ENCODE results near the gene VASH1. TPM values are rescaled to one million over a fixed set of nuclear protein-coding genes. Genes with fewer than 3 reads are reported as not detected.

The VASH1 gene
- total RNA-seq, 1 experiment from 2014 or later: 1.4 TPM

DNA sequence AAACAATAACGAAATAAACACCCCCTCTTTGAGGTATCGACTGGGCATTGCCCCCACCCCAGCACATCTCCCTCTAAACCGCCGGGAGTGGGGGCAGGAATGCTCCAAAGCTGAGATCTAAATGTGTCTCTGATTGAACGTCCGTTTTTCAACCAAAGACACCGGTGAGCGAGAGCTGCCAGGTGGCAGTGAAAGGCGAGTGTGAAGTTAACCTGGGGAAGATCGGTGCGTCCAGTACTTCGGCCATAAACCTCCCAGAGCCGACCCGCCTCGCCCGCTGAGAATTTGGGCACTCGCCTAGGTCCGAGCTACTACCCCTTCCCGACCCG, 50.8 kb downstream of the VASH1 start:
- Mint-ChIP-seq H3K36me3 (ENCODE audit: insufficient read depth, unreplicated experiment) (peaks cover 27% of the 10 kb centered on the region), H3K4me1 (ENCODE audit: low read depth, unreplicated experiment) (peaks cover 11% of the 10 kb centered on the region), H3K27me3 (ENCODE audit: unreplicated experiment) (no peaks in the 10 kb centered on the region), H3K27ac (ENCODE audit: unreplicated experiment) (peak overlapping the region; percentile 88), H3K4me3 (ENCODE audit: low read depth, unreplicated experiment) (peak overlapping the region; percentile 93), H3K9me3 (ENCODE audit: low read depth, unreplicated experiment) (no peaks in the 10 kb centered on the region)
- CTCF ChIA-PET: interaction anchor here (1.0 to 1.7 kb wide), 4 partner anchors 18 to 286 kb away, joined by 3 to 7 read pairs (median 4); partner anchors contain the start of gene CIPC
- intact Hi-C loops (cut with micrococcal nuclease; ENCODE audit: unreplicated experiment): no loop called here
- BruUV-seq (replicated peaks): TSS peak; percentile 35
- no peak for DNase-seq
- no peak for TF ChIP-seq CTCF (IDR thresholded peaks at IDR 0.05; ENCODE audit: unreplicated experiment)

DNA sequence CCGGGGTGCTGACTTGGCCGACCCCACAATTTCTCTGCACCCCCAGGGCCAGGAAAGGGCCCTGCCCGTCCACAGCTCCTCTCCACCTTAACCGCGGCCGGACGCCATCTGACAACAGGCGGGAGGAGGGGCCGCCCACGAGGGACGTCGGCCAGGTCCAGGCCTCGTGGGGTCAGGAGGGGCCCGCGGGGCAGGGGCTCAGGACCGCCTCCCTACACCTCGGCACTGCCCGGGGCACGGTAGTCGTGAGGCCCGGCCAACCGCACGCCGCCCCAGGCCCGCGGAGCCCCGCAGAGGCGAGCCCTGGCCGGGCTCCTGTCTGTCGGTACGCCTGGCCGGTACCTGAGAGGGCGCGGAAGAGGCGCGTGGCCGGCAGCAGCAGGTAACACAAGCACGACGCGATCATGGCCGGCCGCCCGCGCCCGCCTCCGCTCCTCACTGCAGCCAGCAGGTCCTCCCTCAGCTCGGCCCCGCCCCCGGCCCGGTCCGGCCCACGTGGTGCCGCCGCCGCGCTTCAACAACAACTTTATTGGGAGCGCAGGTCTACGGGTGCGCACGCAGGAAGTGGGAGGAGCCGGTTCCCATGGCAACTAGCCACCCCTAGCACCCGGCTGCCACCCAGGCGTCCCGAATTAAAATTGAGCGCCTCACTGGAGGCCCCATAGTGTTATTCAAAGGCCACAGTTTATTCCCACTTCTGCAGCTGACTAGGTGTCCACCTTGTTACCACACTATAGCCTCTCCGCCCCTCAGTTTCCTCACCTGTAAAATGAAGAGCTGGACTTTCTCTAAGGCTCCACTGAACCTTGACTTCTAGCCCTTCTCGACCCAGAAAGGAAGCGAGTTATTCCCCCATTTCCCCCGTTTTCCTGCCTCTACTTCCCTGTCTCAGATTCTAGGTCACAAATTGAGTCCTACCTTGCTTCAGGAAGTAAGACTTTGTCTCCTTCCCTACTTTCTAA, 51.4 kb downstream of the VASH1 start, which contains the start of gene ANGEL1:
Gene ANGEL1 (minus strand): TSS at position 461 of the 962 bp plus-strand sequence. CDS start 55 bp downstream, at position 406.
- TF ChIP-seq CTCF (IDR thresholded peaks at IDR 0.05; ENCODE audit: unreplicated experiment): no peak
- H3K4me1 Mint-ChIP-seq (ENCODE audit: low read depth, unreplicated experiment): peaks cover 11% of the 10 kb centered on the region
- H3K27me3 Mint-ChIP-seq (ENCODE audit: unreplicated experiment): no peaks in the 10 kb centered on the region
- peak within 1 kb of the TSS; percentile 93 for H3K4me3 Mint-ChIP-seq (ENCODE audit: low read depth, unreplicated experiment)
- H3K36me3 Mint-ChIP-seq (ENCODE audit: insufficient read depth, unreplicated experiment): peaks cover 24% of the 10 kb centered on the region
- CTCF ChIA-PET: interaction anchor here (1.0 to 1.7 kb wide), 4 partner anchors 17 to 286 kb away, joined by 3 to 7 read pairs (median 4); partner anchors contain the start of gene CIPC
- no TSS peak for BruUV-seq (replicated peaks)
- no peaks in the 10 kb centered on the region for H3K9me3 Mint-ChIP-seq (ENCODE audit: low read depth, unreplicated experiment)
- peak within 1 kb of the TSS; percentile 88 for H3K27ac Mint-ChIP-seq (ENCODE audit: unreplicated experiment)
- intact Hi-C loops (cut with micrococcal nuclease; ENCODE audit: unreplicated experiment): no loop called here
- DNase-seq: peak; percentile 97

- TF ChIP-seq CTCF (IDR thresholded peaks at IDR 0.05; ENCODE audit: unreplicated experiment): no peak
- intact Hi-C loops (cut with micrococcal nuclease; ENCODE audit: unreplicated experiment): no loop called here
- DNase-seq: no peak
- Mint-ChIP-seq H3K27me3 (ENCODE audit: unreplicated experiment) (peaks cover 4% of the 10 kb centered on the region), H3K27ac (ENCODE audit: unreplicated experiment) (no peak overlapping the region), H3K9me3 (ENCODE audit: low read depth, unreplicated experiment) (no peaks in the 10 kb centered on the region), H3K4me3 (ENCODE audit: low read depth, unreplicated experiment) (no peak overlapping the region), H3K36me3 (ENCODE audit: insufficient read depth, unreplicated experiment) (peaks cover 24% of the 10 kb centered on the region), H3K4me1 (ENCODE audit: low read depth, unreplicated experiment) (peaks cover 11% of the 10 kb centered on the region)
- CTCF ChIA-PET: no interaction called here
- BruUV-seq (replicated peaks): no TSS peak
These were observed 53.7 kb downstream of the VASH1 start for GRCh38 chr14:76814726-76815645.

DNA sequence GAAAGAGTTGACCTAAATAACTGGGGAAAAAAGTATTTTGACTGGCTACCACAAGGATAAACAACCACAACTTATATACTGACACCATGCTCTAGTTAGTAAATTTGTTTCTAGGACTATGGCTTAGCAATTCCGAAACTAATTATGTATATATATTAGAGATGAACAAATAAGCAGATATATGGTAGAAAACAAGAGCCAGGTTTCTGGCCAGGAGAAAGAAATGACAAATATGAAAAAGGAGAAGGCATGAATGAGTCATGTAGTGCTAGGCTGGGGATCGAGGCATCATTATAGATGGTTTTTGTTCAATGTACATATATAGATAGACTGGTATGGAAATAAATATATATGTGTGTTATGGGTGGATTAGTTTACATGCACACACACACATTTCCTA, 59.4 kb downstream of the VASH1 start:
- CTCF ChIA-PET: no interaction called here
- no TSS peak for BruUV-seq (replicated peaks)
- H3K4me3 Mint-ChIP-seq (ENCODE audit: low read depth, unreplicated experiment): no peak overlapping the region

More for the DNA sequence above, 59.4 kb downstream of the VASH1 start:
- Mint-ChIP-seq H3K4me1 (ENCODE audit: low read depth, unreplicated experiment) (no peaks in the 10 kb centered on the region), H3K9me3 (ENCODE audit: low read depth, unreplicated experiment) (no peaks in the 10 kb centered on the region), H3K27me3 (ENCODE audit: unreplicated experiment) (peaks cover 28% of the 10 kb centered on the region), H3K36me3 (ENCODE audit: insufficient read depth, unreplicated experiment) (no peaks in the 10 kb centered on the region), H3K27ac (ENCODE audit: unreplicated experiment) (no peak overlapping the region)
- TF ChIP-seq CTCF (IDR thresholded peaks at IDR 0.05; ENCODE audit: unreplicated experiment): no peak
- intact Hi-C loops (cut with micrococcal nuclease; ENCODE audit: unreplicated experiment): no loop called here
- DNase-seq: no peak
